Measurements from ENCODE around the gene LIPM.

Gene LIPM, protein sequence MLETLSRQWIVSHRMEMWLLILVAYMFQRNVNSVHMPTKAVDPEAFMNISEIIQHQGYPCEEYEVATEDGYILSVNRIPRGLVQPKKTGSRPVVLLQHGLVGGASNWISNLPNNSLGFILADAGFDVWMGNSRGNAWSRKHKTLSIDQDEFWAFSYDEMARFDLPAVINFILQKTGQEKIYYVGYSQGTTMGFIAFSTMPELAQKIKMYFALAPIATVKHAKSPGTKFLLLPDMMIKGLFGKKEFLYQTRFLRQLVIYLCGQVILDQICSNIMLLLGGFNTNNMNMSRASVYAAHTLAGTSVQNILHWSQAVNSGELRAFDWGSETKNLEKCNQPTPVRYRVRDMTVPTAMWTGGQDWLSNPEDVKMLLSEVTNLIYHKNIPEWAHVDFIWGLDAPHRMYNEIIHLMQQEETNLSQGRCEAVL

DNA sequence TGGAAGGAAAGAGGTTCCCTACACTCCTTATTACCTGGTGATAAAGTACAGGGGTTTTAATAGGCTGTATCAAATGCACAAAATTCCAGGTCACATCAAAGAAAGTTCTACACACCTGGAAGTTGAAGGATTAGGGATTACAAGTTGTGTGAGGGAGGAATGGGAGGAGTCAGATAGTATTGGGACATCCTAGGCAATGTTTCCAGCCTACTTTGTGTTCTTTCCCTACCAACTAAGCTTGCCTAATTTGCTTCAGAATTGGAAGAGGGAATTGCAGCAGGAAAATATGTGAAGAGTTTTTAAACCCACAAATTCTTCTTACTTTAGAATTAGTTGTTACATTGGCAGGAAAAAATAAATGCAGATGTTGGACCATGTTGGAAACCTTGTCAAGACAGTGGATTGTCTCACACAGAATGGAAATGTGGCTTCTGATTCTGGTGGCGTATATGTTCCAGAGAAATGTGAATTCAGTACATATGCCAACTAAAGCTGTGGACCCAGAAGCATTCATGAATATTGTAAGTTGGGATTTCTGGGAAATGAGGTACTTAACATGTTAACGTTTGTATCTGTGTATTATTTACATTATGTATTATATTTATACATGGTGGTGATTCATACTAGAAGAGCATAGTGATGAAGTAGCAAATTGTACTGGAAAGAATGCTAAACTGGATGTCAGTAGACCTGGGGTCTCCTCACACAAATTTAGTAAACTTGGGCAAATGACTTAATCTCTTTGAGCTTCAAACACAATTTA lies at the start of gene LIPM:
TSS of gene LIPM (plus strand) at position 208 of the 763 bp plus-strand sequence. CDS start at position 375, 167 bp downstream.
- no peak within 1 kb of the TSS for H3K9ac ChIP-seq (ENCODE audit: low read length)
- peaks cover 12% of the 10 kb centered on the region for H3K4me1 ChIP-seq (ENCODE audit: control insufficient read depth, insufficient read depth, low read length)
- no peaks in the 10 kb centered on the region for H3K9me3 ChIP-seq (ENCODE audit: control insufficient read depth, insufficient read depth, low read depth, low read length)
- no peak within 1 kb of the TSS for H3K27ac ChIP-seq (ENCODE audit: low read depth, low read length)
- no peaks in the 10 kb centered on the region for H3K36me3 ChIP-seq (ENCODE audit: control insufficient read depth, insufficient read depth, low read length)
- H3K27me3 ChIP-seq (ENCODE audit: control insufficient read depth, insufficient read depth, low read length), result 0 out of 2 replicates have a peak, but pooled peaks cover 3% of the 10 kb centered on the region
- H3K4me3 ChIP-seq (ENCODE audit: low read depth, low read length), result no peak within 1 kb of the TSS

DNA sequence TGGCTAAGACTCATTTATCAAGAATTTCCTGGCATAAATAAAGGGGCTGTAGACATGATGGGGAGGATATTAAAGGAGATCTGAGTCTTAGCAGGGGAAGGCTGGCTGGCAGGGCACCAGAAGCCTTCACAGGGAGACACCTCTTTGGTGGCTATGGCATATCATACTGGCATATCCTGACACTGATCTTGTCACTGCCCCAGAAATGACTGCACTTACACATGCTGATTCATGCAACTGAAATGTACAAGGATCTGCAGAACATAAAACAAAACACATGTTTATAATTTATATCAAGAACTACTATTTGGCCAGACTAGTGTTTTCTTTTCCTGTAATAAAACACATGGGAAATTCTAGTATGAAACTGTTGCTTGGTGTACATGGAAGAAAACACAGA lies 48.2 kb upstream of the LIPM start:
- no peaks in the 10 kb centered on the region for H3K27me3 ChIP-seq (ENCODE audit: control insufficient read depth, insufficient read depth, low read length)
- H3K27ac ChIP-seq (ENCODE audit: low read depth, low read length), result no peak overlapping the region
- no peak overlapping the region for H3K9ac ChIP-seq (ENCODE audit: low read length)
- H3K9me3 ChIP-seq (ENCODE audit: control insufficient read depth, insufficient read depth, low read depth, low read length), result no peaks in the 10 kb centered on the region
- H3K4me1 ChIP-seq (ENCODE audit: control insufficient read depth, insufficient read depth, low read length), result no peaks in the 10 kb centered on the region
- H3K36me3 ChIP-seq (ENCODE audit: control insufficient read depth, insufficient read depth, low read length), result no peaks in the 10 kb centered on the region
- no peak overlapping the region for H3K4me3 ChIP-seq (ENCODE audit: low read depth, low read length)

DNA sequence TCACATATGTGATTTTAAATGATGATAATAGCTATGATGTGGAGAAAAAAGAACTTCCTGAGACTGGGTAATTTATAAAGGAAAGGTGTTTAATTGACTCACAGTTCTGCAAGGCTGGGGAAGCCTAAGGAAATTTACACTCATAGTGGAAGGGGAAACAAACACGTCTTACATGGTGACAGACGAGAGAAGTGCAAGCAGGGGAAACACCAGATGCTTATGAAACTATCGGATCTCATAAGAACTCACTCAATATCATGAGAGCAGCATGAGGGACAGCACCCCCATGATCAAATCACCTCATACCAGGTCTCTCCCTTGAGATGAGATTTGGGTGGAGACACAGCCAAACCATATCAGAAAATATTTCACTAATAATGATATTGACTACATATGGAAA lies 46.8 kb upstream of the LIPM start:
- Histone ChIP-seq H3K4me1 (ENCODE audit: control insufficient read depth, insufficient read depth, low read length) (no peaks in the 10 kb centered on the region), H3K27ac (ENCODE audit: low read depth, low read length) (no peak overlapping the region), H3K27me3 (ENCODE audit: control insufficient read depth, insufficient read depth, low read length) (no peaks in the 10 kb centered on the region)

DNA sequence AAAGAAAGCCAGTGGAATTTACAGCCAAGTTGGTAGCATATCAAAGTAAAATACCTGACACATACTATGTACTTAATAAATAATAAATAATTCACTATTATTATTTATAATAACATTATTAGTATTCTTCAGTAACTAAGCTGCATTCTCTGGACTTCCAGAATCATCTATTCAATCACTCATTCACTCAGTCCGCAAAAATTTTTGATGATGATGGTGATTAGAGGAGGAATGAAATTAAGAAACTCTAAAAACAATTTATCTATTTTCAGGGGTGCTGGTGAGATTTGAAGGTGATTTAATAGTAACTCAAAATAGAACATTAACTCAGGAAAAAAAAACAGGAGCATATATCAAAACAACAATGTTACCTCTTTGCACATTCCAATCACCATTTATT lies 45.9 kb upstream of the LIPM start:
- H3K4me3 ChIP-seq (ENCODE audit: low read depth, low read length), result no peak overlapping the region
- no peaks in the 10 kb centered on the region for H3K36me3 ChIP-seq (ENCODE audit: control insufficient read depth, insufficient read depth, low read length)
- no peaks in the 10 kb centered on the region for H3K9me3 ChIP-seq (ENCODE audit: control insufficient read depth, insufficient read depth, low read depth, low read length)
- no peaks in the 10 kb centered on the region for H3K4me1 ChIP-seq (ENCODE audit: control insufficient read depth, insufficient read depth, low read length)
- H3K27ac ChIP-seq (ENCODE audit: low read depth, low read length), result no peak overlapping the region
- H3K27me3 ChIP-seq (ENCODE audit: control insufficient read depth, insufficient read depth, low read length), result no peaks in the 10 kb centered on the region
- H3K9ac ChIP-seq (ENCODE audit: low read length), result no peak overlapping the region

More for the DNA sequence above, 46.8 kb upstream of the LIPM start:
- Histone ChIP-seq H3K9me3 (ENCODE audit: control insufficient read depth, insufficient read depth, low read depth, low read length) (no peaks in the 10 kb centered on the region), H3K36me3 (ENCODE audit: control insufficient read depth, insufficient read depth, low read length) (no peaks in the 10 kb centered on the region), H3K4me3 (ENCODE audit: low read depth, low read length) (no peak overlapping the region), H3K9ac (ENCODE audit: low read length) (no peak overlapping the region)

DNA sequence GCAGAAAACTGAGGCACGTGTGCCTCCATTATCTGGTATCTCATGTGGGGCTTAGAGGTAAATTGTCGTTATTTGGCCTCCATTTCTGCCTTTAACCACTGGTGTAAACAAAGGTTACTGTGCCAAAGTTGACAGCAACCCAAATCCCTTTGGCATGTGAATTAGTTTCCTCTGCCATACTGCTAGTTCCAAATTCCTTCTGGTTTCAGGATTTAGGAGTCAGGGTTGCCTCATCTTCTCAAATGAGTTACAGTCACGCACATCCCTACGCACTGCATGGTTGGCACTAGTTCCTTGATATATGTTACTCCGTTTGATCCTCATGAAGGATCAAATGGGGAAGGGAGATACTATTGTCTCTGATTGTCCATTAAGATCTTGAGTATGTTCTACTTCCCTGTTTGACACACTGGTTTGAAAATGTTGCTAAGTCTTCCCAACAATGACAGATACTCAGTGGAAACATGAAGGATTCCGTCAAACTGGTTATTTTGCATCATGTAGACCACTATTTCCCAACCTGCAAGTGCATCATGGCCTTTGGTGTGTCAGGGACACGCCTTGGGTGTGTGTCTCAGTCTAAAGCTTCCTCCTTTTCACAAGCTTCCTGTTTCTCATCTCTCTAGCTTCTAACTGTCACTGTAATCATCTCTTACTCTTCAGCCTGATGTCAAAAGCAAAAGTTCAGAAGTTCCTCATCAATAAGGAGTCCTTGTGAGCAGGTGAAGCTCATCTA lies 43.0 kb upstream of the LIPM start, which contains the start of gene LIPN:
TSS of gene LIPN (plus strand) at position 655 of the 736 bp plus-strand sequence. CDS start 1,386 bp downstream, outside the sequence.
- no peak within 1 kb of the TSS for H3K9ac ChIP-seq (ENCODE audit: low read length)
- no peaks in the 10 kb centered on the region for H3K27me3 ChIP-seq (ENCODE audit: control insufficient read depth, insufficient read depth, low read length)
- H3K36me3 ChIP-seq (ENCODE audit: control insufficient read depth, insufficient read depth, low read length), result no peaks in the 10 kb centered on the region
- H3K4me3 ChIP-seq (ENCODE audit: low read depth, low read length), result no peak within 1 kb of the TSS
- H3K9me3 ChIP-seq (ENCODE audit: control insufficient read depth, insufficient read depth, low read depth, low read length), result no peaks in the 10 kb centered on the region
- H3K4me1 ChIP-seq (ENCODE audit: control insufficient read depth, insufficient read depth, low read length), result no peaks in the 10 kb centered on the region
- no peak within 1 kb of the TSS for H3K27ac ChIP-seq (ENCODE audit: low read depth, low read length)

DNA sequence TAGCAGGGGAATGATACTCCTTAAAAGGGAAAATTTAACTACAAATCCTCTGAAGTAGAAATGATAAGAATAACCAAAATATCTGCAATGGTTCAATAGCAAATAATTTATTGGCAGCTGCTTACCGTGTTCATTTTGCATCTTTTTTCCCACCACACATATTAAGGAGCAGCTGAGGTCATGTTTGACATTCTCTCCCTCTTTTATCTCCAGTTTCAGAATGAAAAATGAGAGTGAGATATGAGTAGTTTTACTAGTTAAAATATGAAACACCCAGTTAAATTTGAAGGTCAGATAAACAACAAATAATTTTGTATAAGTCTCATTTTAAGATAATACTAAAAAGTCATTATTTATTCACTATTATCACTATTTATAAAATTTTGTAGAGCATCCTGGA lies 39.6 kb upstream of the LIPM start:
- Histone ChIP-seq H3K27ac (ENCODE audit: low read depth, low read length) (no peak overlapping the region), H3K4me3 (ENCODE audit: low read depth, low read length) (no peak overlapping the region), H3K9me3 (ENCODE audit: control insufficient read depth, insufficient read depth, low read depth, low read length) (no peaks in the 10 kb centered on the region), H3K4me1 (ENCODE audit: control insufficient read depth, insufficient read depth, low read length) (no peaks in the 10 kb centered on the region), H3K36me3 (ENCODE audit: control insufficient read depth, insufficient read depth, low read length) (no peaks in the 10 kb centered on the region), H3K9ac (ENCODE audit: low read length) (no peak overlapping the region), H3K27me3 (ENCODE audit: control insufficient read depth, insufficient read depth, low read length) (no peaks in the 10 kb centered on the region)

DNA sequence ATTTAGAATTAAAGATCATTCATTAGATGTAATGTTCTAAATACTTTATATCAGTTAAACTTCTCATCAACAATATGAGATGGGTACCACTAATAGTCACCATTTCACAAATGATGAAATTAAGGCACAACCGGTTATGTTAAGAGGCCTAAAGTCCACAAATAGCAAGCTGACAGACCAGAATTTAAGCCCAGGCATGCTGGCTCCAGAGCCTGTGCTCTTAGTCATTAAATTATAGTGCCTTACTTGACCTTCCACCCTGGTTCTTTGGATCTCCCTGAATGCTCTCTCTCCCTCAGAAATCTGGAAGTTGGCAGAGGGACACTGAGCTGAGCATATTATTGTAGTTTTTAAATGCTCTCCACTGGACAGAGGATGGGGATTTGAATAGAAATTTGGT lies 39.1 kb upstream of the LIPM start:
- H3K4me3 ChIP-seq (ENCODE audit: low read depth, low read length), result no peak overlapping the region

DNA sequence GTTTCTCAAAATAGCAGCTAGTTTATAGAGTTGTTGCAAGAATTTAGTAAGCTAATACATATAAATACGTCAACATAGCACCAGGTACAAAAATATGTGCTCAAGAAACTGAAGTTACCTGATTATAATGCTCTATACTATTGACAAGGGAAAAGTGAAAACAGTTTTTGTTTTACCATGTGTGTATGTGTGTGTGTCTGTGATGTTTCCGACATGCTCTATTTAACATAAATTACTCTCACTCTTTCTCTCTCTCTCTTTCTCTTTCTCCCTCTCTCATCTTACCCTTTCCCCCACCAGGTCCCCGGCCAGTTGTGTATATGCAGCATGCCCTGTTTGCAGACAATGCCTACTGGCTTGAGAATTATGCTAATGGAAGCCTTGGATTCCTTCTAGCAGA lies 38.4 kb upstream of the LIPM start:
- no peak overlapping the region for H3K9ac ChIP-seq (ENCODE audit: low read length)
- H3K4me3 ChIP-seq (ENCODE audit: low read depth, low read length), result no peak overlapping the region
- no peak overlapping the region for H3K27ac ChIP-seq (ENCODE audit: low read depth, low read length)

More for the DNA sequence above, 39.1 kb upstream of the LIPM start:
- Histone ChIP-seq H3K9me3 (ENCODE audit: control insufficient read depth, insufficient read depth, low read depth, low read length) (no peaks in the 10 kb centered on the region), H3K27ac (ENCODE audit: low read depth, low read length) (no peak overlapping the region), H3K9ac (ENCODE audit: low read length) (no peak overlapping the region), H3K4me1 (ENCODE audit: control insufficient read depth, insufficient read depth, low read length) (no peaks in the 10 kb centered on the region), H3K27me3 (ENCODE audit: control insufficient read depth, insufficient read depth, low read length) (no peaks in the 10 kb centered on the region), H3K36me3 (ENCODE audit: control insufficient read depth, insufficient read depth, low read length) (no peaks in the 10 kb centered on the region)

DNA sequence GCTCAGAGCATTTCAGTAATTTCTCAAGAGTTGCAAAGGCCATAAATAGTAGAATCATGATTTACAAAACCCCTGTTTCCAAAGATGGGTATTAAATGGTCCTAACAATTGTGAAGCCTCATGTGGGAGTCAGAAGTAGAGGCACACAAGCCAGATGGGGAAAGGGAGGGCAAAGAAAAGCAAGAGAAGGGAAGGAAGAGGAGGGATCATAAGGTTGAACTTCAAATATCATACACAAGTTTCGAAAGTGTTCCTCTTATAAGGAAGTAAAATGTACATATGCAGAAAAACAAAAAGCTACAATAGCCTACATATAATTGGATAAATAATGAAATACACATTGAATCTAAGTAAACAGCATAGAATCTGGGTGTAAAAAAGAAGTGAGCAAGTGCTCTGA lies 36.7 kb upstream of the LIPM start:
- Histone ChIP-seq H3K9ac (ENCODE audit: low read length) (no peak overlapping the region), H3K36me3 (ENCODE audit: control insufficient read depth, insufficient read depth, low read length) (no peaks in the 10 kb centered on the region), H3K4me3 (ENCODE audit: low read depth, low read length) (no peak overlapping the region), H3K9me3 (ENCODE audit: control insufficient read depth, insufficient read depth, low read depth, low read length) (no peaks in the 10 kb centered on the region), H3K27ac (ENCODE audit: low read depth, low read length) (no peak overlapping the region), H3K4me1 (ENCODE audit: control insufficient read depth, insufficient read depth, low read length) (no peaks in the 10 kb centered on the region), H3K27me3 (ENCODE audit: control insufficient read depth, insufficient read depth, low read length) (no peaks in the 10 kb centered on the region)

More for the DNA sequence above, 38.4 kb upstream of the LIPM start:
- Histone ChIP-seq H3K4me1 (ENCODE audit: control insufficient read depth, insufficient read depth, low read length) (no peaks in the 10 kb centered on the region), H3K9me3 (ENCODE audit: control insufficient read depth, insufficient read depth, low read depth, low read length) (no peaks in the 10 kb centered on the region), H3K27me3 (ENCODE audit: control insufficient read depth, insufficient read depth, low read length) (no peaks in the 10 kb centered on the region), H3K36me3 (ENCODE audit: control insufficient read depth, insufficient read depth, low read length) (no peaks in the 10 kb centered on the region)

DNA sequence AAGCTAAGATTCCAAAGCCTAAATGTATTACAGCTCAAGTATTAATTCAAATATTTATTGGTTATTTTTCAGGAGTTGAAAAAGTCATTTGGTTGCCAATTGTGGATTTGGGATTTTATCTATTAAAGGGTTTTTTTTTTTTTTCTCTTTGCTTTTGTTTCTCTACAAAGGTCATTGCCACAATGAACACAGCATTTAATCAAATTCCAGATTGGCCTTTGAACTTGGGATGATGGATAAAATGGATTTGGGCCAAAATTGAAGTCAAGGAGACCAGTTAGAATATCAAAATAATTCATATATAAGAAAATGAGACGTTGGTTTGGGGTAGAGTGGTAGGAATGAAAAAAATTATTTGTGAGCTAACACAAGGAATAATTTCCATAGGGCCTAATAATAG lies 33.1 kb upstream of the LIPM start:
- Histone ChIP-seq H3K4me1 (ENCODE audit: control insufficient read depth, insufficient read depth, low read length) (no peaks in the 10 kb centered on the region), H3K4me3 (ENCODE audit: low read depth, low read length) (no peak overlapping the region), H3K9ac (ENCODE audit: low read length) (no peak overlapping the region), H3K27ac (ENCODE audit: low read depth, low read length) (no peak overlapping the region), H3K36me3 (ENCODE audit: control insufficient read depth, insufficient read depth, low read length) (no peaks in the 10 kb centered on the region), H3K27me3 (ENCODE audit: control insufficient read depth, insufficient read depth, low read length) (no peaks in the 10 kb centered on the region), H3K9me3 (ENCODE audit: control insufficient read depth, insufficient read depth, low read depth, low read length) (no peaks in the 10 kb centered on the region)

Data from HUES6 (cell line).